HG03571 (cell line): ENCODE data around the gene GGNBP2.
A peak's percentile ranks its signal among the peaks of the same experiment; 100 is the strongest.
"Not testable (repeated sequence)": the region's sequence is repeated elsewhere in the genome, so short reads cannot be mapped to it uniquely, and the experiment has no call there.

Experiments used
- ATAC-seq: cut with Tn5 transposase; IDR thresholded peaks from one replicate; pipeline ENCODE4 v1.9.1; 2021; ENCODE audit not compliant: unreplicated experiment

Gene GGNBP2, protein sequence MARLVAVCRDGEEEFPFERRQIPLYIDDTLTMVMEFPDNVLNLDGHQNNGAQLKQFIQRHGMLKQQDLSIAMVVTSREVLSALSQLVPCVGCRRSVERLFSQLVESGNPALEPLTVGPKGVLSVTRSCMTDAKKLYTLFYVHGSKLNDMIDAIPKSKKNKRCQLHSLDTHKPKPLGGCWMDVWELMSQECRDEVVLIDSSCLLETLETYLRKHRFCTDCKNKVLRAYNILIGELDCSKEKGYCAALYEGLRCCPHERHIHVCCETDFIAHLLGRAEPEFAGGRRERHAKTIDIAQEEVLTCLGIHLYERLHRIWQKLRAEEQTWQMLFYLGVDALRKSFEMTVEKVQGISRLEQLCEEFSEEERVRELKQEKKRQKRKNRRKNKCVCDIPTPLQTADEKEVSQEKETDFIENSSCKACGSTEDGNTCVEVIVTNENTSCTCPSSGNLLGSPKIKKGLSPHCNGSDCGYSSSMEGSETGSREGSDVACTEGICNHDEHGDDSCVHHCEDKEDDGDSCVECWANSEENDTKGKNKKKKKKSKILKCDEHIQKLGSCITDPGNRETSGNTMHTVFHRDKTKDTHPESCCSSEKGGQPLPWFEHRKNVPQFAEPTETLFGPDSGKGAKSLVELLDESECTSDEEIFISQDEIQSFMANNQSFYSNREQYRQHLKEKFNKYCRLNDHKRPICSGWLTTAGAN

DNA sequence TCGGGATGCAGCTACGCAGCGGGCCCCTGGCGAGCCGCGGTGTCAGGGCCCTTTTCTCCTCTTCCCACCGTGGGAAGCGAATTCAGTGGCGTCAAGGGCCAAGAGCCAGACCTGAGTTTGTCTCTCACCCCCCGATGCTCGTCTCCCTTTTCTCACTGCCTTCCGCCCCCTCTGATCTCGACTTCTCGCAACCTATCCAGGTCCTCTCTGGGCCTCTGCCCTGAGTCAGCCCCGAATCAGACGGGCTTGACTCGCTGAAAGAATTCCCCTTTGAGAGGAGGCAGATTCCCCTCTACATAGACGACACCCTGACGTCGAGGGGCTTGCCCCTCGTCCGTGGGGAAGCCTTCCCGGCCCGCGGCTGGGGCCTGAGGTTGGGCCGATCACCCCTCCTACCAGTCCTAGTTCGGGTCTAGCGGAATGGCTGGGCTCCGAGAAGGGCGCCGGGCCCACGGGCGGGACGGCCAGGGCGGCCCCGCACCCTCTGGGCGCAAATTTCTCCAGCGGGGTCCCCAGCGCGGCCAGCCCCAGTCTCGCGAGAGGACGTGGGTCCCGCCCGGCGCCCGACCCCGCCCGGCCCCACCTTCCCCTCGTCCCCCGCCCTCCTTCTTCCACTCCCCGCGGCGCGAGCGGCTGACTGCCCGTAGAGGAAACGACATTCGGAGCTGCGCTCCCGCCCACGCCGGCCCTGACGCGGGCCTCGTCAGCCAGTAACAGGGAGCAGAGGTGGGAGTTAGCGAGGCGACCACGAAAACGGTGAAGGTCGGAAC, at the start of gene GGNBP2:
GGNBP2 (plus strand) TSS at position 613 of the 770 bp plus-strand sequence. CDS start 806 bp downstream, outside the sequence.
- ATAC-seq = peak; percentile 52

DNA sequence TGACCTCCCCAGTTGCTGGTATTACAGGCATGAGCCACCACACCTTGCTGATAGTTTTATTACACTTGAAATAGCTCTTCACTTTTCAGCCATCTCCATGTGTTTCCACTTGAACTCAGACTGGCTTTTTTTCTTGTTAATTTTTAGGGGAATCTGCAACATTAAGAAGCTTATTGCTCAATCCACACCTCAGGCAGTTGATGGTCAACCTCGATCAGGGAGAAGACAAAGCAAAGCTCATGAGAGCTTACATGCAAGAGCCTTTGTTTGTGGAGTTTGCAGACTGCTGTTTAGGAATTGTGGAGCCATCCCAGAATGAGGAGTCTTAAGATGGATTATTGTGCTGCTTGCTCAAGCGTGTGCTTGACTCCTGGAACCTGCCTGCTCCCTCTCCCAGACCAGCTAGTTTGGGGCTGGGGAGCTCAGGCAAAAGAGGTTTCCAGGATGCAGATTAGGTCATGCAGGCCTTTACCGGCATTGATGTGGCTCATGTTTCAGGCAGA, 49.6 kb upstream of the GGNBP2 start:
- ATAC-seq = no peak

DNA sequence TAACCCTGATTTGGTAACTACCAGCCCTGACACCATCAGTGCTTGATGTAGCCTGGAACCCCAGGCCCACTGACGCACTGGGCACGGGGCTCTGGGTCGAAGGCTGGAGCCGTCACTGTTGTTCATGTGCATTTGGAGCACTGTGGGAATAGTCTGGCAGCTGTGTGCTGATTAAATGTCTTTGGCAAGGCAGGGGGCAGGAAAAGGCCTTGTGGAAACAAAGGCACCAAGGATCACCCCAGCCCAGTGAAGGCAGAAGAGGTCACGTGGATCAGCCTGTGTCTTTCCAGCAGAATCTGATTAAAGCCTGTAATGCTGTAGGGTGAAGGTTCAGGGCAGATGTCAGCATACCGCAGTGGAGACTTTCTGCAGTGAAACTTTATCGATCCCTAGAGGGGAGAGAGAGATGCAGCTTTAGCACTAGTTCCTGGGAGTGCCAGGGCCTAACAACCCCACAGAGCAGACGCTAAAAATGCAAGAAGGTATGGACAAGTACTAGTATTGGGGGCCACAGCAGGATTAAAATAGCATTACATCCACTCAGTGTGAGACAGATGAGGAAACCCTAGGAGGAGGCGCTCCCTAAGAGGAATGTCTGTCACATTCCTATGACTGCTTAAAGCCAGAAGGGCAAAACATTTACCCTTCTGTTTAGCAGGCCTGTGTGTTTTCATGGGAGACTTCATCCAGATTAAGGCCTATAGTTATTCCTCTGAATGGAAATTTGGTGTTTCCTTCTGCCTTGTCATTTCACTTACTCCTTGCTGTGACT, 48.5 kb upstream of the GGNBP2 start:
- no peak for ATAC-seq

DNA sequence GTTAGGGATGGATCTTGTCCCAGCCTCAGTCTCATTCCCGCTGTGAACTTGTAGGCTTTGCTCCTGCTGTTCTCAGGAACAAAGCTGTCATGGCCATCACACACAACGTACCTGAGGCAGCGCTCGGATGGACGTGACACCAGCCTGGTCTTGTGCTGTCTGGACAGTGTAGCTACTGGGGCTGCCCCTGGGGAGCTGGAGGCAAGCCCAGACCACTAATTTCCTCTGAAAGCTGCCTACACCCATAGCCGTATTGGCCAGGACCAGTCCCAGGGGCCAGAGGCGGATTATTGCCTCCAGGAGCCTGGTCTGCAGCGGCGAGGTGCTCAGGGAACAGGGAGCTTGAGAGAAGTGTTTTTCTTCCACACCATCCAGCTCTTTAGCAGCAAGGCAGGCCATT, 46.6 kb upstream of the GGNBP2 start:
- no peak for ATAC-seq

DNA sequence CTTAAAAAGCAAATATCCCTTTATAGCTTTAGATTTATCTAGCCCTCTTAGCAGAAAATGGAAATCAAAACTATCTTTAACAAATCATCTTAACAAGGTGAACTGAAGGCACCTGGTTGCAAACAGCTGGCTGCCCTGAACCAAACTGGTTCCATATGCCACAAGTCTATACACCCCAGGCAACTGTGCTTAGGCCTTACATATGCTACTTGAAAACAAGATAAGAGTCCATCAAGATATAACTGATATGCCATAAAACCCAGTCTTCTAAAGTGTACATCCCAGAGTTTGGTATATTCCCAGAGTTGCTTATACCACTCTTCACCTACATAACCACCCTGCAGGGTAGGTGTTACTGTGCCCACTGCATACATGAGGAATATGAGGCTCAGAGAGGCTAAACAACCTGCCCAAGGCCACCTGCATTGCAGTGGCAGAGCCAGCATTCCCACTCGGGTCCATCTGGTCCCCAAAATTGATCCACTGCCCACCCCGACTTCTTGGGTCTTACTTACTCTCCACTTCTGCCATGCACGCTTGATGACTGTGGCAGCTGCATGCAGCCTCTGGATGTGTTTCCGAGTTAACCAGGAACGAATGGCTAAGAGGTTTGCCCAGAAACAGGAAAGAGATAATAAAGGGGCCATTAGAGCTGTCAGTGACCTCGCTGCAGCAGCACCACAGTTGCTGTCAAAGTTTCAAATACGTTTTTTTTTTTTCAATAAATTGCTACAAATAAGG, 46.0 kb upstream of the GGNBP2 start:
- ATAC-seq = no peak

DNA sequence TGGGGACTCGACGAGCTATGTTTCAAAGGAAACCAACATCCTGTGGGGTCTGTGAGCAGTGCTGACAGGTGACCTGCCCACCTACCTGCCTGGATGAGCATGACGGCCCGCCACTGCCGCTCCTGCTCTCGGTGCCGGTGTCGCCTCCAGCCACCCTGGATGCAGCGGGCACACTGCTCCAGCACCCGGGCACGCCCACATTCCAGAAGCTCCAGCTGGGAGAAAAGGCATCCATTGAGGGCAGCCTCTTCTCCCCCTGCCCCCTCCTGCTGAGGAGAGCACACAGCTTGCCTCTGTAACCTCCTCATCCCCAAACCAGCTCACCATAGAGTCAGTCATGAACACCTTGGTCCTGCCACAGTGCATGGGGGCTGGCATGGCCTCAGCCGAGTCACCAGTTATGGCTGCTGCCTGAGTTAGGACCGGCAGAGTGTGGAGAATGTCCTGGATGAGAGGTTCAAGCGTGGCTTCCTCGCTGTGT, 43.9 kb upstream of the GGNBP2 start:
- no peak for ATAC-seq

DNA sequence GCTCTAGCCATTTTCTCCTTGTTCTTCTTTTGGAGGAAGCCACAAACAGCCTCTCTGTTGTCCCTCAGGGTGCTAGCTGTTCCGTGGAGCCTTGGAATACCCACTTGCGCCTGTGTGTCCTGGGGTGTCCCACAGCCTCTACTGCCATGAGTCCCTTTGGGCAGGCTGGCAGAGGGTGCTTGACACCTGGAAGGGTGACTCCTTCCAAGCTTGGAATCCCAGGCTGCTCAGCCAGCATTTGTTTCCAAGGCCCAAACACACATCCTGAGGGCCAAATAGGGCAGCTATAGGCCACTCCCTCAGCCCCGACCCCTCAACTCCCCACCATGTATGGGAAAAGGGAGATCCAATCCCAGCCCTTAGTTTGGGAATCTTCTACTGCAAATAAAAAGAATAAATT, 43.4 kb upstream of the GGNBP2 start:
- ATAC-seq = no peak

DNA sequence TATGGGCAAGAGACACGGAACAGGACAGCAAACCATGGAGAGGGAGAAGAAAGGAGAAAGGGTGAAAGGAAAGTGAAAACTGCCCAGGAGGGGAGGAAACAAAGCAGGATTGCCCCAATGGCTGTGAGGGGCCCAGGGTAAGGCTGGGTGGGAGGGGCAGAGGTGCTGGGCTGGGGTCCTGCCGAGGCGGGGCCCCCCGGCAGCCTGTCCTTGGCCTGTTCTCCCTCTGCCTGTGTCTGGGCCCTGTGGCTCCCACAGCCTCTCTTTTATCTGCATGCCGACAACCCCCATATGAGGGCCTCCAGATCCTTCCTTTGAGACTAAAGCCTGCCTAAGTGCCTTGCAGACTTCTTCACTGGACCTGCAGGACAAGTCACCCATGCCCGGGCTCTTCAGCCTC, 42.8 kb upstream of the GGNBP2 start:
- ATAC-seq = no peak

DNA sequence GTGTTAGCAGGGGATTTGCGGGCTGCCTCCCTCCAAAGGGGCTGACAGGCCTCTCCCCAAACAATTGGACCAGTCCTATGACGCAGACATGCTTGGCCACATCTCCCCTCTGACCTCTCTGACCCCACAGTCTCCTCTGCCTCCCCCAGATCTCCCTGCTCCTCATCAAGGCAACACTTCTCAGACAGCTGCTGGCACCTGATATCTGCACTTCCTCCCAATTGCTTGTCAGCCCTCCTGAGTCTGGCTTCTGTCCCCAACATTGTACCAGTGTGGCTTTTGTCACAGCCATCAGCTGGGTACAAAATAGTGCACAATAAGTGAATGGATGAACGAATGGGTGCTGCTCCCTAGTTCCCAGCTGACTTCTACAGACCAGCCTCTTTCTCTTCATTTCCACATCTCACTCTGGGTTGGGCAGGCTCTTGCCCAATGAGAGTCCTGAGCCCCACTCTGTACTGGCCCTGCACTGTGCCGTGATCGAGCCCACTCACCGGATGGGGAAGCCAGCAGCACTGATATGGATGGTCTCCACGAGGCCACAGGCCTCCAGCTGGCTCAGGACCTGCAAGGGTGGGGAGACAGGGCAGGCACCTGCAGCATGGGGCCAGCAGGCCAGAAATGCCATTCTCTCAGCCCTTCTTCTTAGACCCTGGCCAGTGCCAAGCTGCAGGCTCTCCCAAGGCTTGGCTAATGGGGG, 41.1 kb upstream of the GGNBP2 start:
- ATAC-seq = no peak

DNA sequence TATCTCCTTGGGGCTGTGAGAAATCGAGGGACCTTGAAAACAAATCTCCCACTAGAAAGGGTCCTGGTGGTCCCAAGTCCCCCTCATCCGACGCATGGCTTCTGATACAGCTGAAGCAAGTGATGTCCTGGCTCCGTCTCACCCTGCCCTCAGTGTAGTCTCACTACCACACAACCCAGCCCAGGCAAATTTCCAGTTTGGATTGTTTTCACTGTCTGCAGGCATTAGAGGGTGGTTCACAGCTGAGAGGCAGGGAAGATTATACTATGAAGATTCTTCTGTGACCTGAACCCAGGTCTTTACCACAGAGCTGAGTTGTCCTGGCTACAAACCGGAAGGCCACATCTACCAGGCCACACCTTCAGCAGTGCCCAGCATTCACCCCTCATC, 40.6 kb upstream of the GGNBP2 start:
- ATAC-seq = no peak

DNA sequence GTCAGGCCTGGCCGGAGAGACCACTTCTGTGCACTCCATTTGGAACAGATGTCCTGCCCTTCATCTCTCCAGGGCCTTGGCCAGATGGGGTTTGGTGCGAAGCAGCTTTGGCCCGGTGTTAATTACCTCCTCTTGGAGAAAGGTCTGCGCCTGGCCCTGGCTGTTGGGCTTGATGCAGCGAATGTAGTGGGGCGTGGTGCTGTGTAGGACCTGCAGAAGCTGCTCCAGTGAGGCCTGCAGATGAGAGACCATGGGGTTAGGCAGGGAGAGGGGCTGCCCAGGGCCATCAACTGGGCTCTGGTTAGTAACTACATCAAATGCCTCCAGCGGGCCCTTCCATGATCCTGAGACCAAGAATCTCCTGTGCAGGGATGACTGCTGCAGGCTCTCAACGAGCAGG, 39.5 kb upstream of the GGNBP2 start:
- ATAC-seq = no peak

DNA sequence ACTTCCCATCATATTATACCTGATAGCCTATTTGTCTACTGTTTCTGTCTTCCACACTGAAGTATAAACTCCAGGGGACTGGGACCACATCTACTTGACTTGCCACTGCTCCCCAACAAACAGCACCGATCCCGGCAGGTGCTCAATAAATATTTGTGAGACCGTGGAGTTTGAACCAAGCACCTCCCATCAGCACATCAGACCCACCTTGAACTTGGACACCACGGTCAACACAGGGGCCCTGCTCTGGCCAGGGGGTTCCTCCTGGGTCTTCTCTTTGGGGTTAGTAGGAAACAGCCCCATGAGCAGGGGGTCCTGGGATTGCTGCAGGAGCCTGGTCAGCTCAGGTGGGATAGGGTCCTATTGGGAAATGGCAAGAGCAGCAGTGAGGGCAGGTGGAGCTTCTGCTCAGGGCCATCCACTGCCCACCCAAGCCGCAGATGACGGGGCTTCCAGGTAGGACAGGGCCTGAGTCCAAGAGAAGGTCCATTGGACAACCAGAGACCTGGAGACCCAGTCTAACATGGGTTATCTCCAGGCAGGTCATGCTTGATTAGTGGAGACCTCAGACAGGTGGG, 38.4 kb upstream of the GGNBP2 start:
- no peak for ATAC-seq

DNA sequence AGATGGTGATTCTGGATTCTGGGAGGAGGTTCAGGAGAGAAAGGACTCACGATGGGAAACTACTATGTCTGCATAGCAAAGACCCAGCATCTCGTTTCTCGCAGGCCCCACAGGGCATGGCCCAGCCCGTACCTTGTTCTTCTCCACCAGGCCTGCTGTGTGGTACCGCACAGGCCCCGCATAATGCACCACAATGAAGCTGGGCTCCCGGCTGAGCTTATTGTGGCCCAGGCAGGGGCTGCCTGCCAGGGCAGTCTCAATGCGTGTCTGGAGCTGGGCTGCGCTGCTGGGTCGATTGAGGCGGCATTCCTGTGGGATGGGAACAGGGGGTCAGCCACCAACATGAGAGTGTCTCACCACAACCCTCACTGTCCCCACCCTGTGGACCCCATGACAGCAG, 37.9 kb upstream of the GGNBP2 start:
- no peak for ATAC-seq

DNA sequence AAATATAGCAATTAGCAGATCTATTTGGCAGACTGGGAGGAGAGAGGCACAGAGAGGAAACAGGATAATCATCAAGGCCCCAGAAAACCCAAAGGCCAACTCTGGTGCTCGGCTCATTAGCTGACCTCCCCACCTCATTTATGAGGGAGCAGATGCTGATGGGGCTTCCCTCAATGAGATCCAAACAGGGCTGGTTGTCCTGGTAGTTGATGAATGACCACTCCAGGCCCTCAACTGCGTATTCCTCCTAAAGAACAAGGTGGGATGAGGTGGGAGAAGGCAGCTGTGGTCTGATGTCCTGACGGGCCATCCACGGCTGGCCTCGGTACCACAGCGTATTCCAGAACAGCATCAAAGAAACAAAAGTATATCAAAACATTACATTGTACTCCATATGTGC, 37.5 kb upstream of the GGNBP2 start:
- ATAC-seq = no peak

DNA sequence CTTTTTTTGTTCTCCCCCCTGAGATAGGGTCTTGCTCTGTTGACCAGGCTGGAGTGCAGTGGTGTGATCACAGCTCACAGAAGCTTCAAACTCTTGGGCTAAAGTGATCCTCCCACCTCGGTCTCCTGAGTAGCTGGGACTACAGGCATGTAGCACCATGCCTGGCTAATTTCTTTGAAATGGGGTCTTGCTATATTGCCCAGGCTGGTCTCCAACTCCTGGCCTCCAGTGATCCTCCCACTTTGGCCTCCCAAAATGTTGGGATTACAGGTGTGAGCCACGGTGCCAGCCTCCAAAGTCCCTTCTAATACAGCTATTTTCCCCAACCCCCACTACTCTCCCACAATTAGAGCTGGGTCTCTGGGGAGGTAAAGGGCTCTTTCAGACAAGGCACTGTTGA, 36.3 kb upstream of the GGNBP2 start:
- not testable (repeated sequence) for ATAC-seq

DNA sequence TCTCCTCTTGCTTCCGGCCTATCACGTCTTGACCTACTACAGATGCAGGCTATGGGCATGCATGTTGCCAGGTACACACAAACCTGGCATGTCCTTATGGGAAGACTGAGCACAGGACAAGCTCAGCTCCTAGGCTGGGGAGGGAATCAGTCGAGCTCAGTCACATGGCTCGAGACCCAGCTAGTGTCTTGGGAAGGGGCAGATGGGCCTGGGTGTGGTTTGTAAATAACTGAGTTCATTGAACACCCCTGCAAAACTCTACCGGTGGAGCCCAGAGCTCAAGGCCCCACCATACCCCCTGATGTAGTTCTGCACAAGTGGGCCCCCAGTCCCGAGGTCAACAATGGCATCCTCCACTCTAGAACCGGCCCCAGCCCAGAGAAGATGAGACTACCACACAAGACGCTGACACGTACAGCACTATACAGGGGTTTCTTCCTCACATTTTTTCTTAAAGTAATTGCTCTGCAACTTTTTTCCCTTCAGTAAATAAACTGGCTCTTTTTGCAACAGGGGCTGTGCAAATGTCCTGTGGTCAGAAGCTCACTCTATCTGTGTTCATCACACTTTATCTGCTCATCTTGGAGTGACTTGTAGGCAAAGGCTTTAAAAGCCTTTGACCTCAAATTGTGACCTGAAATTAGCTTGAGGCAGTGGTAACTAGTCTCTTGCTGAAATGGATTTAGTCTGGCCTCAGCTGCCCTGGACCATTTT, 35.3 kb upstream of the GGNBP2 start:
- no peak for ATAC-seq

DNA sequence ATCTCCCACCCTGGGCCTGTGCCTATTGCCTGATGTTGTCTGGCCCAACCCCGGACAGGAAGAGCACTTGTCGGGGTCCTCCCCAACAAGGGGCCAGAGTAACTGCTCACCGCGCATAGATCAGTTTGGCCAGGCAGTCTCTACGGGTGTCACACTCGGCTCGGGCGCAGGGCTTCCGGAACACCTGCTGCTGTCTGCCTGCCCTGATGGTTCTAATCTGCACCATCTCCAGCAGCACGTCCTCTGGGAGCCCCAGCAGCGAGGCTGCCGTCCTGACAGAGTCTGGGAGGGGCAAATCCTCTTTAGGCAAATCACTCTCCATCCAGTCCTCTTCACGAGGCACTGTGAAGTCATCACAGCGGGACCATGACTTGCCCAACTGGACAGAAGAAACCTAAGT, 34.1 kb upstream of the GGNBP2 start:
- ATAC-seq = no peak

DNA sequence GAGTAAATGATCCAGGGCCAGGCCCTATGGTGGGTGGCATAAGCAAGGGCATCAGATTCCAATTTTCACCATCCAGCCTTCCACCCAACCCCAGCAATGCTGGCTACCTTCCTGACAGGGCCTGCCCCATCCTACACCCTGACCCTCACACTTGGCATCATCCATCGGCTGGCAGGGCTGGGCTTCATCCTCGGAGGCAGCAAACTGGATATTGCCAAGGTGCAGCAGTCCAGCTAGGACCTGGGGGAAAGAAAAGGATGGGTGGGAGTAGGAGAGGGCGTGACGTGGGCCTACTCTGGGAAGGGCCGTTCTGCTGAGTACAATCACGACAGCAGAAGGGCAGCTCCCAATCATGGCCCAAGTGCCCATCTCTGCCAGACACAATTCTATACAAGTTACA, 33.5 kb upstream of the GGNBP2 start:
- no peak for ATAC-seq
